Measurements from ENCODE around the gene ATP13A2. TPM values are rescaled to one million over a fixed set of nuclear protein-coding genes. Genes with fewer than 3 reads are reported as not detected.

ATP13A2 gene
- total RNA-seq, 2 experiments from 2014 or later: 25.0 to 28.8 TPM

GRCh38 chr1:17031436-17031835 is 19.7 kb upstream of the ATP13A2 start:
- Histone ChIP-seq H2AFZ (ENCODE audit: low read length) (no peak overlapping the region), H3K4me3 (ENCODE audit: low read depth, low read length, poor library complexity, severe bottlenecking) (no peak overlapping the region), H3K9me3 (ENCODE audit: low read length) (no peaks in the 10 kb centered on the region), H4K20me1 (ENCODE audit: insufficient read depth, low read length) (no peaks in the 10 kb centered on the region), H3K4me1 (ENCODE audit: insufficient read depth, low read length, poor library complexity, severe bottlenecking) (no peaks in the 10 kb centered on the region), H3K9me2 (ENCODE audit: insufficient read depth, low read length) (no peaks in the 10 kb centered on the region), H3K4me2 (ENCODE audit: low read length) (no peak overlapping the region), H3K27ac (ENCODE audit: low read depth, low read length, poor library complexity, severe bottlenecking) (no peak overlapping the region), H3K79me2 (ENCODE audit: insufficient read depth, low read depth, low read length) (peaks cover 6% of the 10 kb centered on the region; the same call in 1 of the 2 replicates), H3K36me3 (ENCODE audit: insufficient read depth, low read length) (peaks cover 87% of the 10 kb centered on the region)
- POLR2A ChIA-PET: interaction anchor here (1.2 kb wide), 1 partner anchor 18 kb away, joined by 3 read pairs; no protein-coding TSS in a partner anchor
- no peak for DNase-seq (ENCODE audit: low spot score)
- intact Hi-C loops (cut with micrococcal nuclease; ENCODE audit: unreplicated experiment): loop anchor here (5.0 kb wide), 1 partner anchor 69 kb away; no protein-coding TSS in a partner anchor
- BruUV-seq (replicated peaks): no TSS peak
- TF ChIP-seq EZH2phosphoT487 (IDR thresholded peaks at IDR 0.05; ENCODE audit: borderline replicate concordance, low read depth, low read length) (no peak), CTCF (conservative IDR thresholded peaks at IDR 0.05; ENCODE audit: low read length) (no peak)
- CTCF ChIA-PET (ENCODE audit: unreplicated experiment): no interaction called here

GRCh38 chr1:17030206-17030605 is 18.5 kb upstream of the ATP13A2 start:
- H3K4me1 ChIP-seq (ENCODE audit: insufficient read depth, low read length, poor library complexity, severe bottlenecking): no peaks in the 10 kb centered on the region
- ChIA-PET CTCF (ENCODE audit: unreplicated experiment) (no interaction called here), POLR2A (no interaction called here)
- peaks cover 91% of the 10 kb centered on the region for H3K36me3 ChIP-seq (ENCODE audit: insufficient read depth, low read length)
- no peak overlapping the region for H3K4me2 ChIP-seq (ENCODE audit: low read length)
- no peaks in the 10 kb centered on the region for H4K20me1 ChIP-seq (ENCODE audit: insufficient read depth, low read length)
- no peak overlapping the region for H3K4me3 ChIP-seq (ENCODE audit: low read depth, low read length, poor library complexity, severe bottlenecking)
- no peaks in the 10 kb centered on the region for H3K9me2 ChIP-seq (ENCODE audit: insufficient read depth, low read length)
- H3K79me2 ChIP-seq (ENCODE audit: insufficient read depth, low read depth, low read length): no peaks in the 10 kb centered on the region
- intact Hi-C loops (cut with micrococcal nuclease; ENCODE audit: unreplicated experiment): loop anchor here (5.0 kb wide), 1 partner anchor 68 kb away; no protein-coding TSS in a partner anchor
- no peak overlapping the region for H3K27ac ChIP-seq (ENCODE audit: low read depth, low read length, poor library complexity, severe bottlenecking)
- no peak for DNase-seq (ENCODE audit: low spot score)
- H3K9me3 ChIP-seq (ENCODE audit: low read length): no peaks in the 10 kb centered on the region
- TF ChIP-seq EZH2phosphoT487 (IDR thresholded peaks at IDR 0.05; ENCODE audit: borderline replicate concordance, low read depth, low read length): no peak
- no peak for TF ChIP-seq CTCF (conservative IDR thresholded peaks at IDR 0.05; ENCODE audit: low read length)
- no TSS peak for BruUV-seq (replicated peaks)
- H2AFZ ChIP-seq (ENCODE audit: low read length): no peak overlapping the region

- H3K27ac ChIP-seq (ENCODE audit: low read depth, low read length, poor library complexity, severe bottlenecking): no peak overlapping the region
- H3K9me3 ChIP-seq (ENCODE audit: low read length): no peaks in the 10 kb centered on the region
- no peaks in the 10 kb centered on the region for H4K20me1 ChIP-seq (ENCODE audit: insufficient read depth, low read length)
- H3K4me3 ChIP-seq (ENCODE audit: low read depth, low read length, poor library complexity, severe bottlenecking): no peak overlapping the region
- intact Hi-C loops (cut with micrococcal nuclease; ENCODE audit: unreplicated experiment): no loop called here
- H3K4me1 ChIP-seq (ENCODE audit: insufficient read depth, low read length, poor library complexity, severe bottlenecking): no peaks in the 10 kb centered on the region
- DNase-seq (ENCODE audit: low spot score): no peak
- no peaks in the 10 kb centered on the region for H3K9me2 ChIP-seq (ENCODE audit: insufficient read depth, low read length)
- ChIA-PET POLR2A (interaction anchor here (0.6 kb wide), 3 partner anchors 59 to 411 kb away, joined by 3 to 6 read pairs (median 4); no protein-coding TSS in a partner anchor), CTCF (ENCODE audit: unreplicated experiment) (no interaction called here)
- H3K79me2 ChIP-seq (ENCODE audit: insufficient read depth, low read depth, low read length): no peaks in the 10 kb centered on the region
- no peak overlapping the region for H2AFZ ChIP-seq (ENCODE audit: low read length)
- TF ChIP-seq EZH2phosphoT487 (IDR thresholded peaks at IDR 0.05; ENCODE audit: borderline replicate concordance, low read depth, low read length): no peak
- TF ChIP-seq CTCF (conservative IDR thresholded peaks at IDR 0.05; ENCODE audit: low read length): no peak
- no TSS peak for BruUV-seq (replicated peaks)
- H3K36me3 ChIP-seq (ENCODE audit: insufficient read depth, low read length): peaks cover 94% of the 10 kb centered on the region
- no peak overlapping the region for H3K4me2 ChIP-seq (ENCODE audit: low read length)
Observed at GRCh38 chr1:17028662-17029188, 17.0 kb upstream of the ATP13A2 start.
